Stimulated activated CD4-positive, alpha-beta T cell treated with anti-CD3 and anti-CD28 coated beads, Interleukin-12 subunit alpha, Interleukin-12 subunit beta, amount 100 ng/mL, for 48 hours (primary cell): ENCODE data around the gene ADAMTS12.

Experiments used
- DNase-seq, 3 donors: peaks; one replicate each; pipeline ENCODE4 v3.0.0-alpha.2; 2020; ENCODE audit warnings: low read depth in 2 of 3, low spot score in 1 of 3

The ADAMTS12 gene

GRCh38 chr5:33487236-33487635 lies 404.6 kb downstream of the ADAMTS12 start:
- no peak for DNase-seq

GRCh38 chr5:33482335-33482734 lies 409.5 kb downstream of the ADAMTS12 start:
- DNase-seq: no peak

- DNase-seq: no peak
These were observed 410.9 kb downstream of the ADAMTS12 start for GRCh38 chr5:33480876-33481275.

GRCh38 chr5:33479311-33479710 lies 412.5 kb downstream of the ADAMTS12 start:
- no peak for DNase-seq

GRCh38 chr5:33477816-33478215 lies 414.0 kb downstream of the ADAMTS12 start:
- no peak for DNase-seq

GRCh38 chr5:33476992-33477391 lies 414.8 kb downstream of the ADAMTS12 start:
- no peak for DNase-seq

DNA sequence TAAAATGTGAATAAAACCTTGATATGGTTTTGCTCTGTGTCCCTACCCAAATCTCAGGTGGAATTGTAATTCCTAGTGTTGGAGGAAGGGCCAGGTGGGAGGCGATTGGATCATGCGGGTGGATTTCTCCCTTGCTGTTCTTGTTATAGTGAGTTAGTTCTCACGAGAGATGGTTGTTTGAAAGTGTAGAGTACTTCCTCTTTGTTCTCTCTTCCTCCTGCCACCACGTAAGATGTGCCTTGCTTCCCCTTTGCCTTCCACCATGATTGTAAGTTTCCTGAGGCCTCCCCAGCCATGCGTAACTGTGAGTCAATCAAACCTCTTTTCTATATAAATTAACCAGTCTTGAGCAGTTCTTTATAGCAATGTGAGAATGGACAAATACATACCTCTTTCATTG lies 416.1 kb downstream of the ADAMTS12 start:
- no peak for DNase-seq

DNA sequence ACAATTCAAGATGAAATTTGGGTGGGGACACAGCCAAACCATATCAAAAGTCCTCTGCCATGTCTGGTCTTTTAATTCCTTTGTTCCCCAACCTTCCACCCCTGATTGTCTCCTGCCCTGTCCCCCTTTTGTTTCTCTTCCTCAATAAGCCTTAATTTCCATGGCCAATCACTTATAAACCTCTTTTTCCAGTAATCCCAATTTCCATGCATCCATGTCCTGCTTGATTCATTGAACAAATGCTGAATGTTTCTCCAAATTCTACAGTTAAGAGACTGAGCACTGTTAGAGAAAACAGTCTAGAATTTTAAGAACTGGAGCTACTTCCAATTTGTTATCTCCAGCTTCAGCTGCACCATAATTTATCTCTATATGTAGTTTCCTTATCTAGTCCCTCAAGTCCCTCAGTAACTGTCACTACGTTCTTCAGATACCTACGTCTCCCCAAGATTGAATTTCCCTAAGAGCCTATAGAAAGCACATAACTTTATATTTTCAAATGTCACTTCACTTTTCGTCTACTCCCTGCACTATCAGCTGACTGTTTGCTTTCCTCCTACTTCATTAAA lies 416.8 kb downstream of the ADAMTS12 start:
- DNase-seq: no peak

DNA sequence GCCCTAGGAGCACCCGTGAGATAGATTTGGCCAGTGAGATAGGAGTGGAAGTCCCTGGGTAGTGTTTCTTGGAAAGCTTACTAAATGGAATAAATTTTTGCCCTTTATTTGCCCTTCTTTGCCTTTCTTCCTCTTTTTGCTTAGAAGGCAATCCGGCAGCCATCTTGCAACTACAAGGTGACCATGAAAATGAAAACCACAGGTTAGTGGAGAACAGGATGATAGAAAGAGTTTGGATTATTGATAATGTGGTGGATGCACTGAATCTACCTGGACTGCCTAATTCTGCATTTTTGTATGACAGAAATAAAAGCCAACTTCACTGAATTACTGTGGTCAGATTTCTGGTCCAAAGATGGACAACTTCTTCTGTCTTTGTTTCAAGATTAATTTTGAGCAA lies 417.8 kb downstream of the ADAMTS12 start:
- DNase-seq: no peak
